ENCODE results near the gene DRD3.

Gene DRD3

GRCh38 chr3:114179575-114179974 lies 723 bp upstream of the DRD3 start:
- peak; percentile 22 for DNase-seq (ENCODE audit: low spot score)

GRCh38 chr3:114176890-114177289 lies 2.0 kb downstream of the DRD3 start:
- DNase-seq (ENCODE audit: low spot score), result no peak

GRCh38 chr3:114176487-114176886 lies 2.4 kb downstream of the DRD3 start:
- no peak for DNase-seq (ENCODE audit: low spot score)

- DNase-seq (ENCODE audit: low spot score), result no peak
Measured at GRCh38 chr3:114175204-114175987, 3.5 kb downstream of the DRD3 start.

- DNase-seq (ENCODE audit: low spot score), result no peak
Measured at GRCh38 chr3:114171677-114172076, 7.2 kb downstream of the DRD3 start.

GRCh38 chr3:114168150-114168549 lies 10.7 kb downstream of the DRD3 start:
- no peak for DNase-seq (ENCODE audit: low spot score)

- no peak for DNase-seq (ENCODE audit: low spot score)
Measured at GRCh38 chr3:114157321-114157720, 21.5 kb downstream of the DRD3 start.

GRCh38 chr3:114155370-114155821 lies 23.5 kb downstream of the DRD3 start:
- DNase-seq (ENCODE audit: low spot score), result peak; percentile 13

GRCh38 chr3:114154321-114154821 lies 24.5 kb downstream of the DRD3 start:
- no peak for DNase-seq (ENCODE audit: low spot score)

- DNase-seq (ENCODE audit: low spot score), result peak; percentile 85
Measured at GRCh38 chr3:114152519-114153151, 26.2 kb downstream of the DRD3 start.

- DNase-seq (ENCODE audit: low spot score), result no peak
Measured at GRCh38 chr3:114151091-114151490, 27.8 kb downstream of the DRD3 start.

- no peak for DNase-seq (ENCODE audit: low spot score)
Measured at GRCh38 chr3:114147251-114147650, 31.6 kb downstream of the DRD3 start.

GRCh38 chr3:114144909-114145688 lies 33.8 kb downstream of the DRD3 start:
- DNase-seq (ENCODE audit: low spot score), result peak; percentile 93

GRCh38 chr3:114143817-114144216 lies 35.0 kb downstream of the DRD3 start:
- no peak for DNase-seq (ENCODE audit: low spot score)

- DNase-seq (ENCODE audit: low spot score), result no peak
Measured at GRCh38 chr3:114139836-114140235, 39.0 kb downstream of the DRD3 start.

GRCh38 chr3:114133947-114134346 lies 44.9 kb downstream of the DRD3 start:
- DNase-seq (ENCODE audit: low spot score), result no peak

GRCh38 chr3:114132500-114132899 lies 46.4 kb downstream of the DRD3 start:
- no peak for DNase-seq (ENCODE audit: low spot score)

GRCh38 chr3:114128826-114129225 lies 50.0 kb downstream of the DRD3 start:
- DNase-seq (ENCODE audit: low spot score), result no peak

- DNase-seq (ENCODE audit: low spot score), result no peak
Measured at GRCh38 chr3:114128231-114128630, 50.6 kb downstream of the DRD3 start.

GRCh38 chr3:114127517-114127916 lies 51.3 kb downstream of the DRD3 start:
- DNase-seq (ENCODE audit: low spot score), result no peak

- DNase-seq (ENCODE audit: low spot score), result no peak
Measured at GRCh38 chr3:114126461-114126860, 52.4 kb downstream of the DRD3 start.

- DNase-seq (ENCODE audit: low spot score), result peak; percentile 63
Measured at GRCh38 chr3:114122027-114122709, 56.7 kb downstream of the DRD3 start.
